T-helper 2 cell treated with Interferon-gamma antibody and Interleukin-4, amounts not matched to agents 100 ng/mL and 5 ng/mL, for 36 hours (primary cell): ENCODE measurements around the gene CLNS1A. TPM values are rescaled to one million over a fixed set of nuclear protein-coding genes. Genes with fewer than 3 reads are reported as not detected.
"Not testable (repeated sequence)": the region's sequence is repeated elsewhere in the genome, so short reads cannot be mapped to it uniquely, and the experiment has no call there.

Experiments
- intact Hi-C: fragments of 100-400 bp; cut with micrococcal nuclease; formaldehyde crosslinking; loops from one replicate; pipeline ENCODE4 v1.15.1; 2023
- total RNA-seq: library from RNA; stranded (reverse); gene quantifications from 2 replicates; pipeline ENCODE4 v1.2.3, GENCODE V29; 2022

CLNS1A gene
- total RNA-seq, 1 donor from 2014 or later = 109 TPM

GRCh38 chr11:77619576-77620198 is 17.9 kb downstream of the CLNS1A start:
- intact Hi-C loops = loop anchor here (2.0 kb wide), 2 partner anchors 431 to 493 kb away; no protein-coding TSS in a partner anchor

GRCh38 chr11:77617892-77618291 is 19.7 kb downstream of the CLNS1A start:
- intact Hi-C loops = loop anchor here (2.0 kb wide), 2 partner anchors 429 to 491 kb away; no protein-coding TSS in a partner anchor

GRCh38 chr11:77611921-77612320 is 25.7 kb downstream of the CLNS1A start:
- intact Hi-C loops = no loop called here

- intact Hi-C loops = no loop called here
These were observed 28.4 kb downstream of the CLNS1A start for GRCh38 chr11:77609234-77609633.

- intact Hi-C loops = no loop called here
These were observed 33.3 kb downstream of the CLNS1A start for GRCh38 chr11:77604281-77604680.

- intact Hi-C loops = no loop called here
These were observed 35.1 kb downstream of the CLNS1A start for GRCh38 chr11:77602381-77603088.

- intact Hi-C loops = no loop called here
These were observed 39.4 kb downstream of the CLNS1A start for GRCh38 chr11:77598195-77598594.

- intact Hi-C loops = no loop called here
These were observed 41.0 kb downstream of the CLNS1A start for GRCh38 chr11:77596626-77597025.

- intact Hi-C loops = no loop called here
These were observed 43.7 kb downstream of the CLNS1A start for GRCh38 chr11:77593883-77594282.

- intact Hi-C loops = no loop called here
These were observed 44.9 kb downstream of the CLNS1A start for GRCh38 chr11:77592727-77593126.

- intact Hi-C loops = no loop called here
These were observed 47.3 kb downstream of the CLNS1A start for GRCh38 chr11:77590194-77590782.

GRCh38 chr11:77589521-77590193 is 47.9 kb downstream of the CLNS1A start, which contains the start of gene AQP11:
AQP11 (plus strand) TSS chr11:77589953; CDS start chr11:77589993, 40 bp downstream.
- intact Hi-C loops = no loop called here

GRCh38 chr11:77589181-77589520 is 48.4 kb downstream of the CLNS1A start:
- intact Hi-C loops = no loop called here

GRCh38 chr11:77580712-77581337 is 56.8 kb downstream of the CLNS1A start:
- intact Hi-C loops = no loop called here

GRCh38 chr11:77575428-77575827 is 62.2 kb downstream of the CLNS1A start:
- intact Hi-C loops = not testable (repeated sequence)

GRCh38 chr11:77570896-77571295 is 66.7 kb downstream of the CLNS1A start:
- intact Hi-C loops = not testable (repeated sequence)

GRCh38 chr11:77569676-77570070 is 67.9 kb downstream of the CLNS1A start:
- intact Hi-C loops = no loop called here

GRCh38 chr11:77568916-77569675 is 68.5 kb downstream of the CLNS1A start:
- intact Hi-C loops = no loop called here

GRCh38 chr11:77568306-77568705 is 69.3 kb downstream of the CLNS1A start:
- intact Hi-C loops = no loop called here
